ENCODE measurements around the gene PAM. TPM values are rescaled to one million over a fixed set of nuclear protein-coding genes. Genes with fewer than 3 reads are reported as not detected.

The PAM gene
- total and polyA plus RNA-seq, 12 donors, result 234 to 580 (median 397) TPM

GRCh38 chr5:102719886-102720285 lies 35.2 kb upstream of the PAM start:
- Histone ChIP-seq H3K36me3 (replicated peaks in 1 of 2) (no peaks in the 10 kb centered on the region), H3K4me1 (replicated peaks in 1 of 2) (peaks cover 0 to 8% of the 10 kb centered on the region in 2 donors), H3K9me3 (replicated peaks in 1 of 3) (no peaks in the 10 kb centered on the region), H3K27me3 (no peaks in the 10 kb centered on the region), H3K4me3 (no peak overlapping the region), H3K27ac (no peak overlapping the region)
- TF ChIP-seq, protein P1, sequence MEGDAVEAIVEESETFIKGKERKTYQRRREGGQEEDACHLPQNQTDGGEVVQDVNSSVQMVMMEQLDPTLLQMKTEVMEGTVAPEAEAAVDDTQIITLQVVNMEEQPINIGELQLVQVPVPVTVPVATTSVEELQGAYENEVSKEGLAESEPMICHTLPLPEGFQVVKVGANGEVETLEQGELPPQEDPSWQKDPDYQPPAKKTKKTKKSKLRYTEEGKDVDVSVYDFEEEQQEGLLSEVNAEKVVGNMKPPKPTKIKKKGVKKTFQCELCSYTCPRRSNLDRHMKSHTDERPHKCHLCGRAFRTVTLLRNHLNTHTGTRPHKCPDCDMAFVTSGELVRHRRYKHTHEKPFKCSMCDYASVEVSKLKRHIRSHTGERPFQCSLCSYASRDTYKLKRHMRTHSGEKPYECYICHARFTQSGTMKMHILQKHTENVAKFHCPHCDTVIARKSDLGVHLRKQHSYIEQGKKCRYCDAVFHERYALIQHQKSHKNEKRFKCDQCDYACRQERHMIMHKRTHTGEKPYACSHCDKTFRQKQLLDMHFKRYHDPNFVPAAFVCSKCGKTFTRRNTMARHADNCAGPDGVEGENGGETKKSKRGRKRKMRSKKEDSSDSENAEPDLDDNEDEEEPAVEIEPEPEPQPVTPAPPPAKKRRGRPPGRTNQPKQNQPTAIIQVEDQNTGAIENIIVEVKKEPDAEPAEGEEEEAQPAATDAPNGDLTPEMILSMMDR (IDR thresholded peaks at IDR 0.05), result no peak
- TF ChIP-seq POLR2A (IDR thresholded peaks at IDR 0.05), result no peak
- WGBS, 4 donors, result 80 to 100% (median 93%) methylated on average over 1 of the region's 1 CpG
- intact Hi-C loops (cut with DNase I), result no loop called here
- no peak for DNase-seq

GRCh38 chr5:102720969-102721368 lies 34.1 kb upstream of the PAM start:
- 78 to 89% (median 83%) methylated on average over 1 of the region's 1 CpG for WGBS, 4 donors
- intact Hi-C loops (cut with DNase I), result no loop called here

GRCh38 chr5:102722931-102723330 lies 32.2 kb upstream of the PAM start:
- H3K9me3 ChIP-seq (replicated peaks in 1 of 3), result no peaks in the 10 kb centered on the region
- DNase-seq, result no peak
- TF ChIP-seq, protein P1 (IDR thresholded peaks at IDR 0.05), result no peak
- no peak for TF ChIP-seq POLR2A (IDR thresholded peaks at IDR 0.05)
- no peaks in the 10 kb centered on the region for H3K36me3 ChIP-seq (replicated peaks in 1 of 2)
- no peaks in the 10 kb centered on the region for H3K4me1 ChIP-seq (replicated peaks in 1 of 2)
- WGBS, 4 donors, result 79 to 84% (median 81%) methylated on average over 4 of the region's 4 CpGs
- intact Hi-C loops (cut with DNase I), result no loop called here
- no peak overlapping the region for H3K4me3 ChIP-seq
- no peaks in the 10 kb centered on the region for H3K27me3 ChIP-seq
- no peak overlapping the region for H3K27ac ChIP-seq

More at GRCh38 chr5:102720969-102721368, 34.1 kb upstream of the PAM start:
- H3K4me1 ChIP-seq (replicated peaks in 1 of 2), result no peaks in the 10 kb centered on the region
- H3K9me3 ChIP-seq (replicated peaks in 1 of 3), result no peaks in the 10 kb centered on the region
- H3K4me3 ChIP-seq, result no peak overlapping the region
- no peaks in the 10 kb centered on the region for H3K27me3 ChIP-seq
- no peak for DNase-seq
- TF ChIP-seq, protein P1 (IDR thresholded peaks at IDR 0.05), result no peak
- no peak for TF ChIP-seq POLR2A (IDR thresholded peaks at IDR 0.05)
- no peaks in the 10 kb centered on the region for H3K36me3 ChIP-seq (replicated peaks in 1 of 2)
- H3K27ac ChIP-seq, result no peak overlapping the region

DNA sequence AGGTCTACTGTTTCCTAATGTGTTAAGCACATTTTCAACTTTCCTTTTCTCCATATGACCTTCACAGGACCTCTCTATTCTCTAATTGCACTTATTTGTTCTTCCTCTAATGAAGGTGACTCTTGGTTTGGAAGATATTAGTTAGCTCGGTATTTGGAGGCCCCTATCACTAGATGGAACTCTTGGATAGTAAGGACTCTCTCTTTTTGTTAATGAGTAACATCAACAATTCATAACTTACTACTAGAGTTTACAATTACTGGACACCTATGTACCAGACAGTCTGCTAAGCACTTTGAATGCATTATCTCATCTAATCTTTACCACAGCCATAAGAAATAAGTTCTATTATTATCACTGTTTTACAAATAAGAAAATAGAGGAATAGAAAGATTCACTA lies 23.4 kb upstream of the PAM start:
- intact Hi-C loops (cut with DNase I), result no loop called here
- H3K9me3 ChIP-seq (replicated peaks in 1 of 3), result no peaks in the 10 kb centered on the region

More for the DNA sequence above, 23.4 kb upstream of the PAM start:
- Histone ChIP-seq H3K27me3 (no peaks in the 10 kb centered on the region), H3K4me1 (replicated peaks in 1 of 2) (no peaks in the 10 kb centered on the region), H3K4me3 (no peak overlapping the region), H3K27ac (no peak overlapping the region), H3K36me3 (replicated peaks in 1 of 2) (no peaks in the 10 kb centered on the region)
- TF ChIP-seq, protein P1 (IDR thresholded peaks at IDR 0.05), result no peak
- TF ChIP-seq POLR2A (IDR thresholded peaks at IDR 0.05), result no peak
- WGBS, 4 donors, result 86 to 91% (median 90%) methylated on average over 1 of the region's 1 CpG
- no peak for DNase-seq
